ENCODE measurements around the gene ANKRD44. TPM values are rescaled to one million over a fixed set of nuclear protein-coding genes. Genes with fewer than 3 reads are reported as not detected.
"Not testable (repeated sequence)": the region's sequence is repeated elsewhere in the genome, so short reads cannot be mapped to it uniquely, and the experiment has no call there.

Gene ANKRD44
- total RNA-seq, 1 donor from 2014 or later: 4.0 TPM

GRCh38 chr2:197031803-197032202 lies 278.8 kb downstream of the ANKRD44 start:
- no peak for TF ChIP-seq CTCF (IDR thresholded peaks at IDR 0.05; ENCODE audit: unreplicated experiment)
- no peak overlapping the region for H3K4me3 Mint-ChIP-seq (ENCODE audit: low read depth)
- DNase-seq (ENCODE audit: low spot score, unreplicated experiment): no peak
- peaks cover 15% of the 10 kb centered on the region for H3K4me1 Mint-ChIP-seq (ENCODE audit: low read depth)
- H3K36me3 Mint-ChIP-seq (ENCODE audit: insufficient read depth): peaks cover 2% of the 10 kb centered on the region
- H3K27me3 Mint-ChIP-seq: no peaks in the 10 kb centered on the region
- H3K27ac Mint-ChIP-seq: no peak overlapping the region
- no peaks in the 10 kb centered on the region for H3K9me3 Mint-ChIP-seq (ENCODE audit: low read depth)

GRCh38 chr2:197030090-197030489 lies 280.5 kb downstream of the ANKRD44 start:
- no peak for DNase-seq (ENCODE audit: low spot score, unreplicated experiment)
- peaks cover 10% of the 10 kb centered on the region for H3K4me1 Mint-ChIP-seq (ENCODE audit: low read depth)
- H3K4me3 Mint-ChIP-seq (ENCODE audit: low read depth): no peak overlapping the region
- peaks cover 5% of the 10 kb centered on the region for H3K36me3 Mint-ChIP-seq (ENCODE audit: insufficient read depth)
- peaks cover 4% of the 10 kb centered on the region for H3K27me3 Mint-ChIP-seq
- no peak for TF ChIP-seq CTCF (IDR thresholded peaks at IDR 0.05; ENCODE audit: unreplicated experiment)
- no peak overlapping the region for H3K27ac Mint-ChIP-seq
- peaks cover 4% of the 10 kb centered on the region for H3K9me3 Mint-ChIP-seq (ENCODE audit: low read depth)

- Mint-ChIP-seq H3K4me1 (ENCODE audit: low read depth) (peaks cover 5% of the 10 kb centered on the region), H3K36me3 (ENCODE audit: insufficient read depth) (peaks cover 5% of the 10 kb centered on the region), H3K27me3 (peaks cover 4% of the 10 kb centered on the region), H3K27ac (no peak overlapping the region), H3K4me3 (ENCODE audit: low read depth) (no peak overlapping the region), H3K9me3 (ENCODE audit: low read depth) (peaks cover 4% of the 10 kb centered on the region)
- DNase-seq (ENCODE audit: low spot score, unreplicated experiment): no peak
- no peak for TF ChIP-seq CTCF (IDR thresholded peaks at IDR 0.05; ENCODE audit: unreplicated experiment)
These were observed 281.9 kb downstream of the ANKRD44 start for GRCh38 chr2:197028633-197029032.

- H3K4me3 Mint-ChIP-seq (ENCODE audit: low read depth): no peak overlapping the region
- peaks cover 4% of the 10 kb centered on the region for H3K9me3 Mint-ChIP-seq (ENCODE audit: low read depth)
- no peak overlapping the region for H3K27ac Mint-ChIP-seq
- no peak for TF ChIP-seq CTCF (IDR thresholded peaks at IDR 0.05; ENCODE audit: unreplicated experiment)
- H3K27me3 Mint-ChIP-seq: peaks cover 4% of the 10 kb centered on the region
- peaks cover 5% of the 10 kb centered on the region for H3K4me1 Mint-ChIP-seq (ENCODE audit: low read depth)
- DNase-seq (ENCODE audit: low spot score, unreplicated experiment): no peak
- H3K36me3 Mint-ChIP-seq (ENCODE audit: insufficient read depth): peaks cover 5% of the 10 kb centered on the region
These were observed 282.4 kb downstream of the ANKRD44 start for GRCh38 chr2:197028230-197028629.

GRCh38 chr2:197024206-197024605 lies 286.4 kb downstream of the ANKRD44 start:
- peaks cover 4% of the 10 kb centered on the region for H3K27me3 Mint-ChIP-seq
- no peak for TF ChIP-seq CTCF (IDR thresholded peaks at IDR 0.05; ENCODE audit: unreplicated experiment)
- no peak overlapping the region for H3K4me3 Mint-ChIP-seq (ENCODE audit: low read depth)

GRCh38 chr2:197020921-197021320 lies 289.7 kb downstream of the ANKRD44 start:
- not testable (repeated sequence) for H3K9me3 Mint-ChIP-seq (ENCODE audit: low read depth); H3K36me3 Mint-ChIP-seq (ENCODE audit: insufficient read depth); H3K4me1 Mint-ChIP-seq (ENCODE audit: low read depth); H3K27ac Mint-ChIP-seq; H3K4me3 Mint-ChIP-seq (ENCODE audit: low read depth); DNase-seq (ENCODE audit: low spot score, unreplicated experiment); H3K27me3 Mint-ChIP-seq

More at GRCh38 chr2:197024206-197024605, 286.4 kb downstream of the ANKRD44 start:
- H3K9me3 Mint-ChIP-seq (ENCODE audit: low read depth): peaks cover 4% of the 10 kb centered on the region
- H3K27ac Mint-ChIP-seq: no peak overlapping the region
- H3K4me1 Mint-ChIP-seq (ENCODE audit: low read depth): peaks cover 3% of the 10 kb centered on the region
- H3K36me3 Mint-ChIP-seq (ENCODE audit: insufficient read depth): peaks cover 3% of the 10 kb centered on the region
- no peak for DNase-seq (ENCODE audit: low spot score, unreplicated experiment)
